SK-N-SH treated with all-trans-retinoic acid at 6 μM for 48 hours (cell line): ENCODE data around the gene MPV17.
"Not testable (repeated sequence)": the region's sequence is repeated elsewhere in the genome, so short reads cannot be mapped to it uniquely, and the experiment has no call there.

ENCODE experiments used
- ATAC-seq: fragments of 200-7000 bp; cut with Tn5 transposase; 3 replicates; pipeline ENCODE4 v1.9.1; 2020; ENCODE audit warnings: mild to moderate bottlenecking, moderate library complexity
- ARNTL ChIP-seq: fragments of 450-650 bp; formaldehyde crosslinking; IDR thresholded peaks from 2 replicates; pipeline ENCODE4 v1.5.0; 2020; ENCODE audit warnings: low read depth, mild to moderate bottlenecking, moderate library complexity, borderline replicate concordance
- BACH2 ChIP-seq: fragments of 250-450 bp; sonication (Bioruptor Pico); IDR thresholded peaks from 2 replicates; pipeline ENCODE4 v1.9.0; 2021; ENCODE audit warnings: mild to moderate bottlenecking, borderline replicate concordance
- CREB5 ChIP-seq: fragments of 250-450 bp; sonication (Bioruptor Pico); IDR thresholded peaks from 2 replicates; pipeline ENCODE4 v1.5.1; 2020; ENCODE audit warnings: low read depth, mild to moderate bottlenecking, moderate library complexity
- CSDC2 ChIP-seq: fragments of 250-450 bp; sonication (Bioruptor Pico); IDR thresholded peaks from 2 replicates; pipeline ENCODE4 v1.5.0; 2020; ENCODE audit warnings: mild to moderate bottlenecking, moderate library complexity
- CSRNP3 ChIP-seq: fragments of 250-450 bp; sonication (Bioruptor Pico); IDR thresholded peaks from 2 replicates; pipeline ENCODE4 v1.5.1; 2021; ENCODE audit warnings: mild to moderate bottlenecking, moderate library complexity
- ESRRG ChIP-seq: fragments of 250-450 bp; sonication (Bioruptor Pico); IDR thresholded peaks from 2 replicates; pipeline ENCODE4 v1.6.1; 2021; ENCODE audit warnings: mild to moderate bottlenecking
- ISL1 ChIP-seq: fragments of 250-450 bp; sonication (Bioruptor Pico); IDR thresholded peaks from 2 replicates; pipeline ENCODE4 v2.1.2; 2022; ENCODE audit warnings: mild to moderate bottlenecking, moderate library complexity
- PATZ1 ChIP-seq: fragments of 250-450 bp; sonication (Bioruptor Pico); IDR thresholded peaks from 2 replicates; pipeline ENCODE4 v1.8.0; 2020; ENCODE audit warnings: mild to moderate bottlenecking, moderate library complexity, borderline replicate concordance
- POU6F1 ChIP-seq: fragments of 250-450 bp; sonication (Bioruptor Pico); IDR thresholded peaks from 2 replicates; pipeline ENCODE4 v1.8.0; 2021; ENCODE audit warnings: low read depth, mild to moderate bottlenecking, moderate library complexity, borderline replicate concordance
- TCF4 ChIP-seq: fragments of 250-450 bp; sonication (Bioruptor Pico); IDR thresholded peaks from 2 replicates; pipeline ENCODE4 v1.8.0; 2021; ENCODE audit warnings: mild to moderate bottlenecking, moderate library complexity, borderline replicate concordance
- TOX ChIP-seq: fragments of 250-450 bp; sonication (Bioruptor Pico); IDR thresholded peaks from 2 replicates; pipeline ENCODE4 v1.8.0; 2021; ENCODE audit warnings: mild to moderate bottlenecking, moderate library complexity, borderline replicate concordance
- TSHZ2 ChIP-seq: fragments of 250-450 bp; sonication (Bioruptor Pico); IDR thresholded peaks from 2 replicates; pipeline ENCODE4 v1.5.0; 2020; ENCODE audit warnings: mild to moderate bottlenecking, moderate library complexity
- ZC3H10 ChIP-seq: fragments of 250-450 bp; sonication (Bioruptor Pico); IDR thresholded peaks from 2 replicates; pipeline ENCODE4 v1.5.1; 2021; ENCODE audit warnings: mild to moderate bottlenecking, moderate library complexity
- ZFP3 ChIP-seq: fragments of 250-450 bp; sonication (Bioruptor Pico); IDR thresholded peaks from 2 replicates; pipeline ENCODE4 v1.5.0; 2020; ENCODE audit warnings: mild to moderate bottlenecking, moderate library complexity
- ZFP30 ChIP-seq: fragments of 450-650 bp; formaldehyde crosslinking; IDR thresholded peaks from 2 replicates; pipeline ENCODE4 v1.5.0; 2022; ENCODE audit warnings: mild to moderate bottlenecking, moderate library complexity
- ZNF70 ChIP-seq: fragments of 450-650 bp; formaldehyde crosslinking; IDR thresholded peaks from 2 replicates; pipeline ENCODE4 v1.5.0; 2020; ENCODE audit warnings: mild to moderate bottlenecking, moderate library complexity
- ZNF8 ChIP-seq: fragments of 450-650 bp; formaldehyde crosslinking; IDR thresholded peaks from 2 replicates; pipeline ENCODE4 v1.5.0; 2020; ENCODE audit warnings: mild to moderate bottlenecking, moderate library complexity

MPV17 gene

GRCh38 chr2:27271631-27272340, 51.1 kb downstream of the MPV17 start:
- no peak for ATAC-seq
- TF ChIP-seq ZFP30 (CRISPR knock-in tag) (no peak), CREB5 (CRISPR knock-in tag) (no peak), ZC3H10 (CRISPR knock-in tag) (no peak), POU6F1 (CRISPR knock-in tag) (no peak), PATZ1 (no peak), ISL1 (CRISPR knock-in tag) (no peak)

- ATAC-seq = no peak
- TF ChIP-seq TCF4 (CRISPR knock-in tag) = no peak
- TF ChIP-seq TOX = no peak
- TF ChIP-seq TSHZ2 (CRISPR knock-in tag) = no peak
- TF ChIP-seq CSRNP3 = no peak
- no peak for TF ChIP-seq ARNTL (CRISPR knock-in tag)
- TF ChIP-seq ZNF70 (CRISPR knock-in tag) = no peak
- no peak for TF ChIP-seq POU6F1 (CRISPR knock-in tag)
- no peak for TF ChIP-seq ZFP30 (CRISPR knock-in tag)
- no peak for TF ChIP-seq ZNF8 (CRISPR knock-in tag)
- TF ChIP-seq ISL1 (CRISPR knock-in tag) = no peak
- no peak for TF ChIP-seq BACH2 (CRISPR knock-in tag)
These were observed 52.2 kb downstream of the MPV17 start for GRCh38 chr2:27270670-27271069.

- no peak for TF ChIP-seq CSDC2
- TF ChIP-seq ZFP3 (CRISPR knock-in tag) = no peak
- no peak for TF ChIP-seq POU6F1 (CRISPR knock-in tag)
- TF ChIP-seq ZFP30 (CRISPR knock-in tag) = no peak
- TF ChIP-seq ESRRG (CRISPR knock-in tag) = no peak
- no peak for TF ChIP-seq PATZ1
- no peak for ATAC-seq
These were observed 52.8 kb downstream of the MPV17 start for GRCh38 chr2:27270131-27270530.

- not testable (repeated sequence) for ATAC-seq
These were observed 54.6 kb downstream of the MPV17 start for GRCh38 chr2:27268296-27268695.
